Kidney (tissue), 14 donors: Measurements from ENCODE around the gene PTBP1. TPM values are rescaled to one million over a fixed set of nuclear protein-coding genes. Genes with fewer than 3 reads are reported as not detected.
A peak's percentile ranks its signal among the peaks of the same experiment; 100 is the strongest.

Experiments used
- DNase-seq, 5 donors: peaks; one replicate each; pipeline ENCODE4 v3.0.0-alpha.2; 2013 to 2020
- FAIRE-seq: peaks from 2 replicates; lab custom pipeline; 2012; peaks lifted over from hg19 to GRCh38; lab: Jason Lieb, UNC
- H3K27ac ChIP-seq, 2 donors: one replicate each; pipeline ENCODE4 v1.7.0; 2013; ENCODE audit warnings: low read depth in 2 of 2, low read length in 2 of 2, inconsistent platforms in 1 of 2
- H3K27me3 ChIP-seq: one replicate; pipeline ENCODE4 v1.7.1; 2013; ENCODE audit warnings: low read length, inconsistent platforms; ENCODE audit not compliant: control insufficient read depth, insufficient read depth
- H3K36me3 ChIP-seq, 3 donors: one replicate each; pipeline versions ENCODE4 v1.7.0 to v1.7.1; 2013; ENCODE audit warnings: low read length in 3 of 3, control low read depth in 1 of 3, inconsistent platforms in 1 of 3; ENCODE audit not compliant: insufficient read depth in 3 of 3, control insufficient read depth in 2 of 3
- H3K4me1 ChIP-seq, 3 donors: one replicate each; pipeline versions ENCODE4 v1.7.0 to v1.7.1; 2013; ENCODE audit warnings: low read length in 3 of 3, inconsistent platforms in 1 of 3, low read depth in 1 of 3; ENCODE audit not compliant: control insufficient read depth in 2 of 3, insufficient read depth in 2 of 3
- H3K4me3 ChIP-seq, 3 donors: one replicate each; pipeline versions ENCODE4 v1.7.0 to v1.8.1; 2013; ENCODE audit warnings: low read length in 3 of 3, control low read depth in 1 of 3, inconsistent platforms in 1 of 3
- H3K9ac ChIP-seq, 3 donors: one replicate each; pipeline versions ENCODE4 v1.7.0 to v1.7.1; 2013; ENCODE audit warnings: low read length in 3 of 3, control low read depth in 1 of 3, inconsistent platforms in 1 of 3
- H3K9me3 ChIP-seq, 3 donors: one replicate each; pipeline versions ENCODE4 v1.7.0 to v1.7.1; 2013; ENCODE audit warnings: low read length in 3 of 3, control low read depth in 1 of 3, inconsistent platforms in 1 of 3; ENCODE audit not compliant: control insufficient read depth in 2 of 3, insufficient read depth in 1 of 3
- CTCF ChIP-seq: IDR thresholded peaks from 3 replicates; pipeline ENCODE4 v1.5.1; 2012; ENCODE audit warnings: mild to moderate bottlenecking, moderate library complexity, borderline replicate concordance; ENCODE audit not compliant: insufficient read depth; ENCODE audit errors: extremely low read depth
- intact Hi-C: fragments of 100-400 bp; cut with DNase I; formaldehyde crosslinking; loops from one replicate; pipeline ENCODE4 v1.11.1; 2022
- polyA plus RNA-seq: library from polyadenylated mRNA; stranded (reverse); fragments of 350-450 nt; fragmentation: Illumina TruSeq; extraction: RNeasy Lipid Tissue Mini Kit (QIAGEN cat#74804); gene quantifications from one replicate; pipeline ENCODE4 v1.2.3, GENCODE V29; 2014; ENCODE audit warnings: low read depth, low replicate concordance; ENCODE audit not compliant: insufficient read depth
- total RNA-seq: library from RNA; stranded (reverse); fragmentation: NEBNext Ultra II Directional; extraction: Animal tissue kit (Norgen Biotek cat#: 25700); gene quantifications from one replicate; pipeline ENCODE4 v1.2.1, GENCODE V29; 2021
- donor health status: control.
- donor health status: control.
- donor health status: control.
- donor health status: control.
- donor health status: control.
- donor health status: DM: yes; HTN: yes; CAD: no.
- donor health status: Normal renal cell carcinoma (clear cell type).

Gene PTBP1
- total and polyA plus RNA-seq, 2 donors from 2014 or later = 102 to 339 TPM

DNA sequence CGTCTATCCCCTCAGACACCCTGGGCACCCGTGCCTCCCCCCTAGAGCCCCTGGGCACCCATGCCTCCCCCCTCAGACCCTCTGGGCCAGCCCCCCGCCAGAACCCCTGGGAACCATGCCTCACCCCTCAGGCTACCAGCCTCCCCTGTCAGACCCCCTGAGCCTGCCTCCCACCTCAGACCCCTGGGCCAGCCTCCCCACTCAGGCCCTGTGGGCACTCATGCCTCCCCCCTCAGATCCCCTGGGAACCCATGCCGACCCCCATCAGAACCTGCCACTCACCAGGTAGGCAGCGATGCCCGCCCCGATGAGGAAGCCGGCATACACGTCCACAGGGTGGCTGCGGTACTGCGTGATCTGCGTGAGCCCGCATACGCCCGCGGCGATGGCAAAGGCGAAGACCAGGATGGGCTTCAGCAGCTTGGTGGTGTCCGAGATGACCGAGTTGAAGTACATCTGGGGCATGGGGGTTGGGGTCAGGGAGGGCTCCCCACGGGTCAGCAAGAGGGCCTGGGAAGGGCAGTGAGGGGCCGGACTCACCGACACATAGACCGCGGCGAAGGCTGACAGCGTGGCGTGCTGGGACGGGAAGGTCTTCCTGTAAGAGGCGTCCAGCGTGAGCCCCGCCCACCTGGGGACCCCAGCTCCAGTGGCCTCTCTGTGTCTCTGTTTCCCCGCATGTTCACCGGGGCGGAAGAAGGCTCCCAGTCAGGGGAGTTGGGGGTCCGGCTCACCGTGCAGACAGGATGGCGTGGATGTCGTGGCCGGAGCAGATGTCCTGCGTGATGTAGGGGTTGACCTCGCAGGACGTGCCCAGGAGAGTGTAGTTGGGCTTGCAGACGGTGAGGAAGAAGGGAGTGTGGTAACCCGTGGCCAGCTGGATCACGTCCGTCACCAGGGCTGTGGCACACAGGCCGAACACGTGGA, 17.2 kb downstream of the PTBP1 start:
- intact Hi-C loops = no loop called here

GRCh38 chr19:815079-815774, 18.0 kb downstream of the PTBP1 start:
- DNase-seq (peak in 1 of 5 donors; percentile 68), FAIRE-seq (no peak)
- no peak overlapping the region for H3K9ac ChIP-seq
- peaks cover 0 to 3% (median 2%) of the 10 kb centered on the region in 3 donors for H3K36me3 ChIP-seq
- intact Hi-C loops = no loop called here
- H3K27me3 ChIP-seq = no peaks in the 10 kb centered on the region
- TF ChIP-seq CTCF = no peak
- H3K9me3 ChIP-seq = no peaks in the 10 kb centered on the region
- no peak overlapping the region for H3K4me3 ChIP-seq
- H3K4me1 ChIP-seq = no peaks in the 10 kb centered on the region
- H3K27ac ChIP-seq = no peak overlapping the region

More for the DNA sequence above, 17.2 kb downstream of the PTBP1 start:
- peaks cover 2 to 11% (median 2%) of the 10 kb centered on the region in 3 donors for H3K36me3 ChIP-seq
- FAIRE-seq (no peak), DNase-seq (peak in 2 of 5 donors; percentile 58 to 69)
- H3K9me3 ChIP-seq = no peaks in the 10 kb centered on the region
- no peak for TF ChIP-seq CTCF
- H3K27me3 ChIP-seq = no peaks in the 10 kb centered on the region
- H3K27ac ChIP-seq = no peak overlapping the region
- no peak overlapping the region for H3K4me3 ChIP-seq
- H3K9ac ChIP-seq = no peak overlapping the region
- no peaks in the 10 kb centered on the region for H3K4me1 ChIP-seq

GRCh38 chr19:815775-816499, 18.7 kb downstream of the PTBP1 start:
- no peaks in the 10 kb centered on the region for H3K27me3 ChIP-seq
- no peak for TF ChIP-seq CTCF
- DNase-seq = no peak
- H3K4me3 ChIP-seq = no peak overlapping the region
- FAIRE-seq = no peak
- H3K9ac ChIP-seq = no peak overlapping the region
- H3K36me3 ChIP-seq = peaks cover 0 to 2% (median 0%) of the 10 kb centered on the region in 3 donors
- H3K27ac ChIP-seq = no peak overlapping the region
- no peaks in the 10 kb centered on the region for H3K9me3 ChIP-seq
- no peaks in the 10 kb centered on the region for H3K4me1 ChIP-seq
- intact Hi-C loops = no loop called here
